D721Med (cell line): ENCODE measurements around the gene NBEA.
A peak's percentile ranks its signal among the peaks of the same experiment; 100 is the strongest.

Experiments used
- DNase-seq: peaks from one replicate; pipeline ENCODE4 v3.0.0; 2011; ENCODE audit warnings: low spot score; ENCODE audit not compliant: insufficient read length
- FAIRE-seq: peaks from 2 replicates; lab custom pipeline; 2011; peaks lifted over from hg19 to GRCh38; lab: Jason Lieb, UNC
- TF ChIP-seq, protein P1 (sequence below): IDR thresholded peaks from 2 replicates; pipeline ENCODE4 v1.5.1; 2012; ENCODE audit warnings: mild to moderate bottlenecking, control low read depth; ENCODE audit not compliant: insufficient read depth; ENCODE audit errors: missing control alignments

Gene NBEA

DNA sequence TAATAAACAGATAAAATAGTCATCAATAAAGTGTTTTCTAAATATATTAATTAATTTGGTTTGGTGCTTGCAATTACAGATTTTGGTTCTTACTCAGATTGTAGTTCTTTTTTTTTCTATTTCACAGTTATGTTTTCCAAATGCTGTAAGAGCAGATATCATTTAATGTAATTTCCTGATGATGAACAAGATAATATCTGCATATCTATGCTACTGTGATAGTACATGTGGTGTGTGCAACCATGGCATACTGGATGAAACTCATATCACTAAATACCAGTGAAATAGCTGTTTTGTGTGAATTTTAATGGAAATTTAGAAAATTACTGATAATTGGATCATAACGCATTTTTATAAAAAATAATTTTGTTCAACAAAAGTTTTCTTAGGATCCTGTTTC is 623.2 kb downstream of the NBEA start:
- TF ChIP-seq, protein P1, sequence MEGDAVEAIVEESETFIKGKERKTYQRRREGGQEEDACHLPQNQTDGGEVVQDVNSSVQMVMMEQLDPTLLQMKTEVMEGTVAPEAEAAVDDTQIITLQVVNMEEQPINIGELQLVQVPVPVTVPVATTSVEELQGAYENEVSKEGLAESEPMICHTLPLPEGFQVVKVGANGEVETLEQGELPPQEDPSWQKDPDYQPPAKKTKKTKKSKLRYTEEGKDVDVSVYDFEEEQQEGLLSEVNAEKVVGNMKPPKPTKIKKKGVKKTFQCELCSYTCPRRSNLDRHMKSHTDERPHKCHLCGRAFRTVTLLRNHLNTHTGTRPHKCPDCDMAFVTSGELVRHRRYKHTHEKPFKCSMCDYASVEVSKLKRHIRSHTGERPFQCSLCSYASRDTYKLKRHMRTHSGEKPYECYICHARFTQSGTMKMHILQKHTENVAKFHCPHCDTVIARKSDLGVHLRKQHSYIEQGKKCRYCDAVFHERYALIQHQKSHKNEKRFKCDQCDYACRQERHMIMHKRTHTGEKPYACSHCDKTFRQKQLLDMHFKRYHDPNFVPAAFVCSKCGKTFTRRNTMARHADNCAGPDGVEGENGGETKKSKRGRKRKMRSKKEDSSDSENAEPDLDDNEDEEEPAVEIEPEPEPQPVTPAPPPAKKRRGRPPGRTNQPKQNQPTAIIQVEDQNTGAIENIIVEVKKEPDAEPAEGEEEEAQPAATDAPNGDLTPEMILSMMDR: no peak
- no peak for FAIRE-seq
- no peak for DNase-seq

DNA sequence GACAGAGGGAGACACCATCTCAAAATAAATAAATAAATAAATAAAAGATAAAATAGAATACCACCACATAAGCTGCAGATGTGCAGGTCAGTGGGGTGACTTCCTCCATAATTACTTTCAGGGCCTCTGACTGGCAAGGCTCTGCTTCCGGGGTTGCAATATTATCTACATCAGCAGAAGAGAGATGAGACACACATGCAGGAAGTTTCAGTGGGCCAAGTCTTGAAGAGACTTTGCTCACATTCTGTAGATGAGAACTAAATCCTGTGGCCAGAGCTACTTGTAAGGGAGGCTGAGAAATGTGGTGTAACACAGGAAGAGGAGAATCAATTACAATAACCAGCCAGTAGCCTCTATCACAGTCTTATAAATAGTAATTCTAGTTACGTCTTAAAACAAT is 624.3 kb downstream of the NBEA start:
- FAIRE-seq (no peak), DNase-seq (no peak)
- TF ChIP-seq, protein P1: no peak

DNA sequence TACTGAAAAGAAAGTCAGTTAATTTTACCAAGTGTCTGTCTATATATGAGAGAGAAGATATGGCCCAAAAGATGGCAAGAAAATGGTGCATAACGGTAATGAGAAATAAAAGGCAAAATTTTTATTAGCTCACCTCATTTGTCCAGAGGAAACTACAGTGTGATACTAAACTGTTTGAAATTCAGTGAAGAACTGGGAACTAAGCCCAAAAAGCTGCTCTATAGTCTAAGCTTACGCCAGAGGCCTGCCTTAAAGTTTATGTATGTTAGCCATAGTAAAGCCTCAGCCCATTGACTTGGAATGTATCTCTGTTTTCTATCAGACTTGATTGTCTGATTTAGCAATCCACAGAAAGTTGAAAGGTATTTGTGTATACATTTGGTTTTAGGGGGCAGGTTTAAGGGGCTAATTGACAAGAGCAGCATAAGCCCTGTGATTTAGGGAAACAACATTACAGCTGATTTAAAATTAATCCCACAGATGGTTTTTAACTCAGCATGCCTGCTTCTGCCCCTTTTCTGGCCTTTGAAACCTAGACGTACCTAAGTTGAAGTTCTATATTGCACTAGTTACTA is 625.4 kb downstream of the NBEA start:
- no peak for DNase-seq
- TF ChIP-seq, protein P1: no peak
- FAIRE-seq: peak; percentile 89

DNA sequence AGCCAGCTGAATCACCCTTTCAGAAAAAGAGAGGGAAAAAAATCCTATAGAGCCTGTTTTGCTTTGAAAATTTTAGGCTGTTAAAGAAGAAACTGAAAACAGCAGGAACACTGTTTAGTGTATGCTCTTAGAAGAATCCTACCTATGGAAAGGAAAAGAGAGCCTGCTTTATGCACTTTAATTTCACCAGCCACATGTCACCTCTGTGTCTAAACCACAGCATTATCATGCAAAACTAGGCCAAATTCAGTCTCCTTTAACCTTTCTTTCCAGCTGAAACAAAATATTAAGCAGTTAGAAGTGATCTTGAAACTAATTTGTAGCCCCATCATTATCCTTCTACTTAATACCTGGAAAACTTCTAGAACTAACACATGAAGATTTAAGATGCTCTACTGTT is 631.6 kb downstream of the NBEA start:
- peak; percentile 44 for FAIRE-seq
- DNase-seq: no peak
- TF ChIP-seq, protein P1: no peak

DNA sequence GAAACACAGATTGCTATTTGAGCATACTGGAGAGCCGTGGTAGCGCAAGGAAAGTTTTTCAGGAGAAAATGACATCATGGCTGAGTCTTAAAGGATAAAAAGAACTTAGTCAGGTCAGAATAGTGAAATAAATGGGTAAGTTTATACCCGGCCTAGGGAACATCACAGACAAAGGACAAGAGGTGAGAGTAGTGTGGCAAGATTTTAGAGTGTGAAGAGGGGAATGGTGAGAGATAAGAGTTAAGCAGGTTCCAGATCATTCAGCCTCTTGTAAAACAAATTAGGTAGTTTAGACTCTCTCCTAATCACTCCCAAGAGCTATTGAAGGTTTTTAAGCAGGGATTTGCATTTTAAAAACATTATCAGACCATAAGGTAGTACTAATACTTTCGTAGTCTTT is 650.4 kb downstream of the NBEA start:
- DNase-seq (no peak), FAIRE-seq (peak; percentile 79)
- TF ChIP-seq, protein P1: no peak

DNA sequence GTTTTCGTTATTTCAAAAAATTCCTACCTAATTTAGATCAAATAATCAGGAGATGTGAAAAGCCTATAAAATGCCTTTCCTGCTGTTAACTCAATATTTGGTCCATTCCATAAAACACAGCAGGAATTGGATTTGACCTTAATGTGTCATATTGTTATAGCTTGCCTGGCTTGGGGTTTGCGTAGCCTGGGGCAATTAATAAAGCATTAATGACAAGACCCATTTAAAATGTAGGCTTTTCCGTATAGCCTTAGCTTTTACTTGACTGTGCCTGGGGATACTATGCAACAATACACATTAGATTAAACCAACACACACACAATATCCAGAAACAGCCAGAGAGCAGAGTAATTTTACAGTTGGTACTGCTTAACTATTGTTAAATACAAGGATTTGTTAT is 651.6 kb downstream of the NBEA start:
- TF ChIP-seq, protein P1: no peak
- FAIRE-seq: no peak

DNA sequence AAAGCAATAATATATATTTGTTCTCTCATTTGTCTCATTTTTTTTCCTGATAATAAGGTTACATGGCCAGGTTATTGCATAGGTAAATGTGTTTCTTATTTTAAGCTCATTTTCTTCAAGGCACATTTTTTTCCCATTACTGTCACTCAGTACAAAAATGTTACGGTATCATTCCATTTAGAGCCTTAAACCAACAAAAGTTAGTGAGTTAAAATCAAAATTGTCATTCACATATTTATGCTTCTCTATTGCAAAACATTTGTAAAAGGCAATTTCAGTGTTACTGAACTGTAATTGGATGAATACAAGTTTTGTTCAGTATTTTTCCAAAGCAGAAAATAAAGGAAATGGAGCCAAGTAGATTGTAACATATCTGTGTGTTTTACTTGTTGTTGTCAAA is 652.0 kb downstream of the NBEA start:
- TF ChIP-seq, protein P1: no peak
- no peak for DNase-seq
- no peak for FAIRE-seq

More for the DNA sequence above, 651.6 kb downstream of the NBEA start:
- DNase-seq: no peak
